Tibial nerve (tissue), 4 donors: ENCODE measurements around the gene TRAK1. TPM values are rescaled to one million over a fixed set of nuclear protein-coding genes. Genes with fewer than 3 reads are reported as not detected.

Experiments used
- DNase-seq, 2 donors: peaks; one replicate each; pipeline ENCODE4 v3.0.0-alpha.2; 2019; ENCODE audit warnings: low spot score in 2 of 2
- H3K27ac ChIP-seq, 4 donors: fragments of 200-600 bp; sonication (generic) in 3 of 4; one replicate each; pipeline ENCODE4 v1.5.1; 2017 to 2019; ENCODE audit warnings: mild to moderate bottlenecking in 1 of 4
- H3K27me3 ChIP-seq, 2 donors: fragments of 200-600 bp; sonication (generic) in 1 of 2; one replicate each; pipeline versions ENCODE4 v1.5.1 to v1.6.0; 2017 to 2019
- H3K36me3 ChIP-seq, 3 donors: fragments of 200-600 bp; sonication (generic); one replicate each; pipeline ENCODE4 v1.5.1; 2018 to 2019
- H3K4me1 ChIP-seq, 4 donors: fragments of 200-600 bp; sonication (generic) in 3 of 4; one replicate each; pipeline ENCODE4 v1.5.1; 2017 to 2019
- H3K4me3 ChIP-seq, 4 donors: fragments of 200-600 bp; sonication (generic) in 3 of 4; one replicate each; pipeline ENCODE4 v1.5.1; 2017 to 2019; ENCODE audit warnings: mild to moderate bottlenecking in 1 of 4, moderate library complexity in 1 of 4
- H3K9me3 ChIP-seq, 4 donors: fragments of 200-600 bp; sonication (generic) in 3 of 4; one replicate each; pipeline ENCODE4 v1.5.1; 2017 to 2019
- CTCF ChIP-seq, 5 experiments: fragments of 200-600 bp in 3 of 5; fragments of 450-650 bp in 2 of 5; sonication (generic) in 3 of 5; IDR thresholded peaks; one replicate each; pipeline ENCODE4 v1.5.1; 2016 to 2019; ENCODE audit warnings: antibody characterized with exemption in 5 of 5, mild to moderate bottlenecking in 3 of 5, moderate library complexity in 2 of 5
- EP300 ChIP-seq, 2 donors: sonication (generic); formaldehyde crosslinking; IDR thresholded peaks; one replicate each; pipeline ENCODE4 v1.6.1; 2017; ENCODE audit warnings: antibody characterized with exemption in 2 of 2, mild to moderate bottlenecking in 1 of 2
- POLR2A ChIP-seq, 2 donors: fragments of 450-650 bp; IDR thresholded peaks; one replicate each; pipeline ENCODE4 v1.6.1; 2017; ENCODE audit warnings: antibody characterized with exemption in 2 of 2, mild to moderate bottlenecking in 2 of 2, moderate library complexity in 2 of 2
- WGBS, 2 donors: methylation state at CpG; one replicate each; pipeline ENCODE4 v1.1.5; 2018; 5-methylcytosine and 5-hydroxymethylcytosine counted together
- total RNA-seq, 4 donors: library from RNA; depleted of rRNA; stranded (reverse); fragments of >200 nt; gene quantifications; one replicate each; pipeline ENCODE4 v1.1.0, GENCODE V29; 2016

TRAK1 gene
- total RNA-seq, 4 donors from 2014 or later, result 28.6 to 68.1 (median 35.5) TPM

- DNase-seq, result no peak
- H3K36me3 ChIP-seq, result no peaks in the 10 kb centered on the region
- peak overlapping the region in 1 of 4 donors; percentile 29 for H3K4me3 ChIP-seq
- H3K27ac ChIP-seq, result peak overlapping the region; percentile 6 to 92 (median 68)
- WGBS, 2 donors, result 37 to 46% methylated on average over 7 of the region's 7 CpGs
- no peaks in the 10 kb centered on the region for H3K27me3 ChIP-seq
- peaks cover 0 to 8% (median 1%) of the 10 kb centered on the region in 4 donors for H3K9me3 ChIP-seq
- TF ChIP-seq CTCF (IDR thresholded peaks at IDR 0.05), result no peak
- no peak for TF ChIP-seq EP300 (IDR thresholded peaks at IDR 0.05)
- TF ChIP-seq POLR2A (IDR thresholded peaks at IDR 0.05), result no peak
- H3K4me1 ChIP-seq, result peaks cover 0 to 52% (median 39%) of the 10 kb centered on the region in 4 donors
Observed at GRCh38 chr3:42072831-42073301, 18.3 kb upstream of the TRAK1 start.

GRCh38 chr3:42077785-42078184, 13.4 kb upstream of the TRAK1 start:
- no peak for DNase-seq
- no peak for TF ChIP-seq EP300 (IDR thresholded peaks at IDR 0.05)
- TF ChIP-seq CTCF (IDR thresholded peaks at IDR 0.05), result no peak
- TF ChIP-seq POLR2A (IDR thresholded peaks at IDR 0.05), result no peak
- WGBS, 2 donors, result 74 to 86% methylated on average over 5 of the region's 5 CpGs
- peak overlapping the region in 1 of 4 donors; percentile 9 for H3K27ac ChIP-seq
- no peaks in the 10 kb centered on the region for H3K27me3 ChIP-seq
- no peak overlapping the region for H3K4me3 ChIP-seq
- H3K36me3 ChIP-seq, result no peaks in the 10 kb centered on the region
- peaks cover 0 to 49% (median 39%) of the 10 kb centered on the region in 4 donors for H3K4me1 ChIP-seq
- H3K9me3 ChIP-seq, result peaks cover 0 to 11% (median 1%) of the 10 kb centered on the region in 4 donors

- DNase-seq, result no peak
- peak overlapping the region in 1 of 4 donors; percentile 26 for H3K27ac ChIP-seq
- 91 to 92% methylated on average over 3 of the region's 3 CpGs for WGBS, 2 donors
- no peaks in the 10 kb centered on the region for H3K36me3 ChIP-seq
- no peak overlapping the region for H3K4me3 ChIP-seq
- H3K27me3 ChIP-seq, result no peaks in the 10 kb centered on the region
- TF ChIP-seq EP300 (IDR thresholded peaks at IDR 0.05), result no peak
- no peak for TF ChIP-seq CTCF (IDR thresholded peaks at IDR 0.05)
- TF ChIP-seq POLR2A (IDR thresholded peaks at IDR 0.05), result no peak
- peaks cover 0 to 49% (median 35%) of the 10 kb centered on the region in 4 donors for H3K4me1 ChIP-seq
- peaks cover 0 to 11% (median 1%) of the 10 kb centered on the region in 4 donors for H3K9me3 ChIP-seq
Observed at GRCh38 chr3:42078677-42079076, 12.5 kb upstream of the TRAK1 start.

- no peak for TF ChIP-seq CTCF (IDR thresholded peaks at IDR 0.05)
- no peak for TF ChIP-seq POLR2A (IDR thresholded peaks at IDR 0.05)
- no peak for TF ChIP-seq EP300 (IDR thresholded peaks at IDR 0.05)
Observed at GRCh38 chr3:42079701-42080452, 11.3 kb upstream of the TRAK1 start.

GRCh38 chr3:42080453-42080872, 10.7 kb upstream of the TRAK1 start:
- TF ChIP-seq EP300 (IDR thresholded peaks at IDR 0.05) (peak in 1 of 2 donors; percentile 62), CTCF (IDR thresholded peaks at IDR 0.05) (no peak), POLR2A (IDR thresholded peaks at IDR 0.05) (no peak)
- Histone ChIP-seq H3K27me3 (no peaks in the 10 kb centered on the region), H3K4me3 (no peak overlapping the region), H3K27ac (peak overlapping the region; percentile 23 to 92 (median 75)), H3K36me3 (no peaks in the 10 kb centered on the region), H3K4me1 (peaks cover 0 to 49% (median 37%) of the 10 kb centered on the region in 4 donors), H3K9me3 (peaks cover 0 to 11% (median 1%) of the 10 kb centered on the region in 4 donors)
- 37 to 52% methylated on average over 1 of the region's 1 CpG for WGBS, 2 donors
- DNase-seq, result no peak

More at GRCh38 chr3:42079701-42080452, 11.3 kb upstream of the TRAK1 start:
- Histone ChIP-seq H3K27me3 (no peaks in the 10 kb centered on the region), H3K9me3 (peaks cover 0 to 11% (median 1%) of the 10 kb centered on the region in 4 donors), H3K27ac (peak overlapping the region; percentile 23 to 92 (median 75)), H3K4me3 (no peak overlapping the region), H3K36me3 (no peaks in the 10 kb centered on the region), H3K4me1 (peaks cover 0 to 43% (median 35%) of the 10 kb centered on the region in 4 donors)
- 57 to 64% methylated on average over 13 of the region's 13 CpGs for WGBS, 2 donors
- no peak for DNase-seq
